ENCODE results near the gene MRPS25.

Gene MRPS25

GRCh38 chr3:15081960-15082664, 17.0 kb upstream of the MRPS25 start:
- no peak for DNase-seq

GRCh38 chr3:15079091-15079490, 14.0 kb upstream of the MRPS25 start:
- DNase-seq: no peak

- no peak for DNase-seq
Measured at GRCh38 chr3:15074500-15074899, 9.4 kb upstream of the MRPS25 start.

- DNase-seq: no peak
Measured at GRCh38 chr3:15071699-15072098, 6.6 kb upstream of the MRPS25 start.

- DNase-seq: no peak
Measured at GRCh38 chr3:15069441-15069840, 4.3 kb upstream of the MRPS25 start.

- DNase-seq: no peak
Measured at GRCh38 chr3:15066467-15066866, 1.4 kb upstream of the MRPS25 start.

GRCh38 chr3:15065550-15066007, 464 bp upstream of the MRPS25 start:
- peak; percentile 15 for DNase-seq

- peak; percentile 45 for DNase-seq
Measured at GRCh38 chr3:15064299-15064834, 748 bp downstream of the MRPS25 start.

GRCh38 chr3:15063656-15064286, 1.3 kb downstream of the MRPS25 start:
- no peak for DNase-seq

GRCh38 chr3:15063238-15063637, 1.9 kb downstream of the MRPS25 start:
- no peak for DNase-seq

GRCh38 chr3:15060029-15060428, 5.1 kb downstream of the MRPS25 start:
- no peak for DNase-seq

- no peak for DNase-seq
Measured at GRCh38 chr3:15056676-15057404, 8.3 kb downstream of the MRPS25 start.

GRCh38 chr3:15055019-15055557, 10.0 kb downstream of the MRPS25 start:
- no peak for DNase-seq

- no peak for DNase-seq
Measured at GRCh38 chr3:15053541-15053940, 11.6 kb downstream of the MRPS25 start.

- DNase-seq: no peak
Measured at GRCh38 chr3:15052335-15053242, 12.5 kb downstream of the MRPS25 start.

GRCh38 chr3:15051531-15051930, 13.6 kb downstream of the MRPS25 start:
- DNase-seq: peak; percentile 35

- DNase-seq: no peak
Measured at GRCh38 chr3:15050405-15051092, 14.6 kb downstream of the MRPS25 start.

GRCh38 chr3:15049584-15049983, 15.5 kb downstream of the MRPS25 start:
- DNase-seq: no peak

- DNase-seq: no peak
Measured at GRCh38 chr3:15045667-15046066, 19.4 kb downstream of the MRPS25 start.

GRCh38 chr3:15044326-15044725, 20.8 kb downstream of the MRPS25 start:
- DNase-seq: no peak

- no peak for DNase-seq
Measured at GRCh38 chr3:15043408-15044171, 21.5 kb downstream of the MRPS25 start.
